PC-9 (cell line): Measurements from ENCODE around the gene LRIG1. TPM values are rescaled to one million over a fixed set of nuclear protein-coding genes. Genes with fewer than 3 reads are reported as not detected.

Experiments
- BruUV-seq: library from RNA; stranded (reverse); fragments of 400-500 nt; replicated peaks from 2 replicates; lab custom pipeline; 2021; lab: Mats Ljungman, UMichigan
- CTCF ChIA-PET: fragments of 300-600 bp; sonication (Branson Sonifier 250); formaldehyde crosslinking; loops from one replicate; lab custom pipeline; 2022; ENCODE audit warnings: antibody characterized with exemption; lab: Charles Lee
- POLR2A ChIA-PET: fragments of 300-600 bp; sonication (Branson Sonifier 250); formaldehyde crosslinking; loops from one replicate; lab custom pipeline; 2022; ENCODE audit warnings: antibody characterized with exemption; ENCODE audit not compliant: unreplicated experiment; lab: Charles Lee
- DNase-seq, 2 experiments: peaks; one replicate each; pipeline versions ENCODE4 v3.0.0 to v3.0.0-alpha.2; 2015 to 2022; ENCODE audit warnings: mixed read lengths in 1 of 2
- H2AFZ ChIP-seq: fragments of 200-600 bp; sonication (generic); 2 replicates; pipeline ENCODE4 v1.8.1; 2017; ENCODE audit warnings: antibody characterized with exemption
- H3F3A ChIP-seq: fragments of 200-600 bp; sonication (generic); 2 replicates; pipeline ENCODE4 v1.8.1; 2017; ENCODE audit warnings: antibody characterized with exemption, mild to moderate bottlenecking, low read depth; ENCODE audit not compliant: insufficient read depth
- H3K27ac ChIP-seq: fragments of 200-600 bp; sonication (generic); 2 replicates; pipeline ENCODE4 v1.6.1; 2016; ENCODE audit warnings: mixed run types
- H3K27me3 ChIP-seq: fragments of 200-600 bp; sonication (generic); 2 replicates; pipeline ENCODE4 v1.6.1; 2016; ENCODE audit warnings: low read depth, mixed run types; ENCODE audit not compliant: insufficient read depth
- H3K36me3 ChIP-seq: fragments of 200-600 bp; sonication (generic); 2 replicates; pipeline ENCODE4 v1.6.1; 2016; ENCODE audit warnings: low read depth, mixed run types
- H3K4me1 ChIP-seq: fragments of 200-600 bp; sonication (generic); replicated peaks from 2 replicates; pipeline ENCODE4 v1.6.1; 2016; ENCODE audit warnings: mixed run types; ENCODE audit not compliant: insufficient read depth
- H3K4me2 ChIP-seq: fragments of 200-600 bp; sonication (generic); 2 replicates; pipeline ENCODE4 v1.6.1; 2017; ENCODE audit warnings: mixed run types
- H3K4me3 ChIP-seq: fragments of 200-600 bp; sonication (generic); 2 replicates; pipeline ENCODE4 v1.6.1; 2016; ENCODE audit warnings: mixed run types
- H3K79me2 ChIP-seq: fragments of 200-600 bp; sonication (generic); 2 replicates; pipeline ENCODE4 v1.6.1; 2017; ENCODE audit warnings: low read depth, mixed run types
- H3K9me2 ChIP-seq: fragments of 200-600 bp; sonication (generic); 2 replicates; pipeline ENCODE4 v1.8.1; 2017; ENCODE audit warnings: mild to moderate bottlenecking; ENCODE audit not compliant: insufficient read depth
- H3K9me3 ChIP-seq: fragments of 200-600 bp; sonication (generic); 2 replicates; pipeline ENCODE4 v1.8.1; 2016; ENCODE audit warnings: low read depth; ENCODE audit not compliant: insufficient read depth
- H4K20me1 ChIP-seq: fragments of 200-600 bp; sonication (generic); 2 replicates; pipeline ENCODE4 v1.8.1; 2017; ENCODE audit not compliant: insufficient read depth
- EZH2 ChIP-seq: fragments of 200-600 bp; sonication (generic); IDR thresholded peaks from 2 replicates; pipeline ENCODE4 v1.8.0; 2017; ENCODE audit warnings: antibody characterized with exemption, low read depth
- intact Hi-C: fragments of 100-400 bp; cut with micrococcal nuclease; formaldehyde crosslinking; loops from one replicate; pipeline ENCODE4 v1.10.0; 2022; ENCODE audit not compliant: unreplicated experiment
- total RNA-seq: library from RNA; stranded (reverse); gene quantifications from 2 replicates; pipeline ENCODE4 v1.2.3, GENCODE V29; 2021
- TF ChIP-seq, protein P1 (sequence below): fragments of 200-600 bp; sonication (generic); conservative IDR thresholded peaks from 2 replicates; pipeline ENCODE4 v1.6.1; 2017; ENCODE audit warnings: mixed run types, antibody characterized with exemption, mild to moderate bottlenecking, moderate library complexity

LRIG1 gene
- total RNA-seq, 1 experiment from 2014 or later: not detected

- DNase-seq: no peak
- POLR2A ChIA-PET: no interaction called here
- Histone ChIP-seq H3K4me1 (no peaks in the 10 kb centered on the region), H3K79me2 (no peaks in the 10 kb centered on the region), H4K20me1 (no peaks in the 10 kb centered on the region), H2AFZ (no peak overlapping the region), H3K36me3 (no peaks in the 10 kb centered on the region), H3F3A (no peaks in the 10 kb centered on the region), H3K4me3 (no peak overlapping the region), H3K4me2 (no peak overlapping the region), H3K27ac (no peak overlapping the region), H3K9me2 (no peaks in the 10 kb centered on the region), H3K9me3 (no peaks in the 10 kb centered on the region), H3K27me3 (no peaks in the 10 kb centered on the region)
- no peak for TF ChIP-seq EZH2
- TF ChIP-seq, protein P1, sequence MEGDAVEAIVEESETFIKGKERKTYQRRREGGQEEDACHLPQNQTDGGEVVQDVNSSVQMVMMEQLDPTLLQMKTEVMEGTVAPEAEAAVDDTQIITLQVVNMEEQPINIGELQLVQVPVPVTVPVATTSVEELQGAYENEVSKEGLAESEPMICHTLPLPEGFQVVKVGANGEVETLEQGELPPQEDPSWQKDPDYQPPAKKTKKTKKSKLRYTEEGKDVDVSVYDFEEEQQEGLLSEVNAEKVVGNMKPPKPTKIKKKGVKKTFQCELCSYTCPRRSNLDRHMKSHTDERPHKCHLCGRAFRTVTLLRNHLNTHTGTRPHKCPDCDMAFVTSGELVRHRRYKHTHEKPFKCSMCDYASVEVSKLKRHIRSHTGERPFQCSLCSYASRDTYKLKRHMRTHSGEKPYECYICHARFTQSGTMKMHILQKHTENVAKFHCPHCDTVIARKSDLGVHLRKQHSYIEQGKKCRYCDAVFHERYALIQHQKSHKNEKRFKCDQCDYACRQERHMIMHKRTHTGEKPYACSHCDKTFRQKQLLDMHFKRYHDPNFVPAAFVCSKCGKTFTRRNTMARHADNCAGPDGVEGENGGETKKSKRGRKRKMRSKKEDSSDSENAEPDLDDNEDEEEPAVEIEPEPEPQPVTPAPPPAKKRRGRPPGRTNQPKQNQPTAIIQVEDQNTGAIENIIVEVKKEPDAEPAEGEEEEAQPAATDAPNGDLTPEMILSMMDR: no peak
- intact Hi-C loops: no loop called here
- no TSS peak for BruUV-seq
- CTCF ChIA-PET: no interaction called here
These were observed 152.1 kb downstream of the LRIG1 start for GRCh38 chr3:66348704-66349103.

GRCh38 chr3:66344848-66345578 is 155.8 kb downstream of the LRIG1 start:
- no peak for DNase-seq
- POLR2A ChIA-PET: no interaction called here
- intact Hi-C loops: no loop called here
- no peaks in the 10 kb centered on the region for H3K36me3 ChIP-seq
- no peak overlapping the region for H3K4me2 ChIP-seq
- no peak overlapping the region for H3K27ac ChIP-seq
- H3K4me3 ChIP-seq: no peak overlapping the region
- H2AFZ ChIP-seq: no peak overlapping the region
- no peaks in the 10 kb centered on the region for H3K9me3 ChIP-seq
- H3F3A ChIP-seq: no peaks in the 10 kb centered on the region
- no peak for TF ChIP-seq EZH2
- TF ChIP-seq, protein P1: no peak
- CTCF ChIA-PET: no interaction called here
- no peaks in the 10 kb centered on the region for H3K79me2 ChIP-seq
- H3K9me2 ChIP-seq: no peaks in the 10 kb centered on the region
- H3K4me1 ChIP-seq: no peaks in the 10 kb centered on the region
- BruUV-seq: no TSS peak
- no peaks in the 10 kb centered on the region for H3K27me3 ChIP-seq
- peaks cover 2% of the 10 kb centered on the region; the same call in 1 of the 2 replicates for H4K20me1 ChIP-seq

GRCh38 chr3:66344391-66344811 is 156.4 kb downstream of the LRIG1 start:
- Histone ChIP-seq H3F3A (no peaks in the 10 kb centered on the region), H4K20me1 (peaks cover 4% of the 10 kb centered on the region; the same call in 1 of the 2 replicates), H3K4me2 (no peak overlapping the region), H2AFZ (no peak overlapping the region), H3K4me1 (no peaks in the 10 kb centered on the region), H3K27me3 (no peaks in the 10 kb centered on the region), H3K79me2 (no peaks in the 10 kb centered on the region), H3K27ac (no peak overlapping the region), H3K36me3 (no peaks in the 10 kb centered on the region), H3K9me2 (no peaks in the 10 kb centered on the region), H3K9me3 (no peaks in the 10 kb centered on the region), H3K4me3 (no peak overlapping the region)
- no peak for DNase-seq
- POLR2A ChIA-PET: no interaction called here
- CTCF ChIA-PET: no interaction called here
- TF ChIP-seq, protein P1: no peak
- TF ChIP-seq EZH2: no peak
- no TSS peak for BruUV-seq
- intact Hi-C loops: no loop called here
